Stimulated activated CD4-positive, alpha-beta T cell treated with anti-CD3 and anti-CD28 coated beads, Interleukin-4, amount 100 ng/mL, for 1 hour (primary cell): Measurements from ENCODE around the gene FBXL13.
"Not testable (repeated sequence)": the region's sequence is repeated elsewhere in the genome, so short reads cannot be mapped to it uniquely, and the experiment has no call there.

Experiments
- DNase-seq: peaks from one replicate; pipeline ENCODE4 v3.0.0-alpha.2; 2020

Gene FBXL13

DNA sequence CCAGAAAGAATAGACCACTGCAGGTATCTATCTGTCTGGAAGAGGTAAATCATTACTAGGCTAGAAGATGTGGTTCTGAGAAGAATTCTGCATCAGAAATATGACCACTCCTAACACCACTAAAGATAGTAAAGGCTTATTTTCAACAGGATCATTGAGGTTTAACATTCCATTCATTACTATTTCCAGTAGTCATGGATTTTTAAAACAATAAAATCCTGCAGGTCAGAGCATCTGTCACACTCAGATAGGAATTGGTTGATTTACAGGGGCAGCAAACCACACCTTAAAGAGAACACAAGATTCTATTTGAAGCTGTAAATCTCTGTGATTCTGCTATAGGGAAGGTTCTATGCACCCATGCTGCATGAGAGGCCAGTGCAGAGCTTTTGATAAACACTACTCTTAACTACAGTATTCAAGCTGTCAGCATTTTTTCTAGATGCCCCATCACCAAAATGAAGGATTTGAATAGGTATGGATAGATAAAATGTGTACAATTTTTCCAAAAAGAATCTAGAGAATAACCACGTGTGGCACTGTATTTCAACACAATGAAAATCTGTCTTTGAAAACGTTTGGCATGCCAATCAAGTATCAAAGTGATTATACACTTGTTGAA lies 147.2 kb downstream of the FBXL13 start:
- DNase-seq: no peak

DNA sequence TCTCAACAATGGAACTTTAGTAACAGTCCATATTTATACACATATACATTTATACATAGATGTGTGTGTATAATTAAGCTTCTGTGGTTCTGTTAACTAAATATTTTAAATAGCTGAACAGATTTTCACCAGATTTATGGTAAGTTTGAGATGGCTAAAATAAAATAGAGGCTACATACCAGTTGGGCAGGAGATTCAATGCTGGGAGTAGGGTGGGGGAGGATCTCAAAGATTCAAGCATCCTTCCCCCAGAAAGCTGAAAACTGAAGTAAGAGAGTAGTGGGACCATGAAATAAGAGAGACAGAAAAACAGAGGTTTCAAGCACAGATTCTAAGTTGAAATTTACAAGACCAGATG lies 147.8 kb downstream of the FBXL13 start:
- no peak for DNase-seq

DNA sequence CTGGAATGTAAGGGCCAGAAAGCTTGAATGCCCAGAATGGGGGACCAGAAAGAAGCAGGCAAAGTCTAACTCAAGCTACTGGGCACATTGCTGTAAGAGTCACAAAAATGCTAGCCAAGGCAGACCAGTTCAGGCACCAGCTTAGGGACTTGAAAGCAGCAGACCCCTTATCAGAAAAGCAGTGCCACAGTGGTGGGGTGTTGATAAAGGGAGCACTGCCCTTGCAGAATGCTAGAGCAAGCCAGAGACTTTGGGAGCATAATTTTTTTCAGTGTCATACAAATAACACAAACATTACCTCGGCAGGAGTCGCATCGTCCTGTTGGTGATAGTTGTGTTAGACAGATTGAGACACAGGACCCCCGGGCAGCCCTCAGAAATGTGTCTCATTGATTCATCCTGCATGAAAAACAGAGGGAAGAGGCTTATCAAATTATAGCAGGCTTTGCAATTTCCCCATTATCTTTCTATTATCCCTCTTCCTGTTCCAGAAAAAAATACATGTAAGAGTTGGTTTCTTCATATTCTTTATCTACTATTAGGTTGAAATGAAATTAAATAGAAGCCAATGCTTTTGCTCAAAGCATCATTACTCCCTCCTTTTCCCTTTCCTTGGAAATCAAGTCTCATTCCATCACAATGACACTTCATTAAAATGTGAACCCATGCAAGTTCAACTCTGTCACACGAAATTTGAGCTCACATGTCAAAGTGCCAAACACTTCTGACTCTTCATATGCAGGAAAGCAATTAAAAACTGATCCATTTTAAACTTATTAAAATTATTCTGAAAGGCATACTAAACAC lies 148.4 kb downstream of the FBXL13 start:
- DNase-seq: no peak

DNA sequence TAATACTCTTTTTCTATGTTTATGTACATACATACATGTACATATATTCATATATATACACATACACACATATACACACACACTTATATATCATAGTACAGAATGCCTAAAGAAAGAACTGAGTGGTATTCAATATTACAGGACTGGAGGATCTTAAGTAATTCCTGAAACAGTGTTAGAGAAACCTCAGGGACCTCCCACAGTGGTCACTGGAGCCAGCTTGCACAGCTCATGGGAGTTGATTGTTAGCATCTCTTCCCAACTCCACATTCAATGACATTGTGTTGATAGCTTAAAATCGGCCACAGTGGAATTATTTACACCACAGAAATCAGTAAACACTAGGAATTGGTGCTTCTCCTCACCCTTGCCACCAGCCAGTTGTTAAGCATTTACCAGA lies 155.8 kb downstream of the FBXL13 start:
- DNase-seq: no peak

DNA sequence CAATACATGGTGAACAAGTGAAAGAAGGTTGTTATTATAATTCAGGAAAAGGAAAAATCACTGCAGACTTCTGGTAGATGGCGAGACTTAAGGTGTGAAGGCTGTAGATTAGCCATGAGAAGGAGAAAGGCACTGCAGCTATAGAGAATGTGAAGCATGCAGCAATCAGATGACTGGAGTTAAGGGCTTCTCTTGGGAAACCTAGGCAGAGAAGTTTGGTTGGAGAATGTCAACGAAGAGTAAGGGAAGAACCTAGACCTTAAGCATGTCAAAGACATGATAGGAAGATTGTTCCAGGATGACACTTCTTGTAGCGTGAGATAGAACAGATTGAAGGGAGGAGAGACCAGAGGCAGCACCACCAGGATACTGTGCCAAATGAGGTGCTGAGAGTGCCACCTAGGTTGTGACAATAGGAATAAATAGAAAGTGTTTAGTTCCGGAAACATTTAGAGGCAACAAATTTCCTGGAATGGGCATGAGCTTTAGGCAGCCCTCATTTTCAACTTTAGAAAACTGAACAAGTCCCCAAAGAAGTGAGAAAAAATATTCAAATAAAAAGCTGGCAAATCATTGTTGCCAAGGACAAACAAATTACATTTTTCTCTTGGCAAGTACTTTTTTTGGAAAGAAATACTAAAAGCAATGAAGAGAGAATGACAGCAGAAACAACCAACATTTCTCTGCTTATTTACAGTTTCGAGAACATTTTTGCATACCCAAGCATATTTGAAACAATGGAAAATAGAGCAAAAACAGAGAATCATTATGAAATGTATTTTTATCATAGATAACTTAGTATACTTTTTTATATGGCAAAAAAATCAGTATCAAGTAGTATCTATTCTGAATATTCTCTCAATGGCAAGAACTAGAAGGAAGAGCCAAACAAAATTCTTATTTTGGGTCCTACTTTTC lies 156.9 kb downstream of the FBXL13 start:
- no peak for DNase-seq

DNA sequence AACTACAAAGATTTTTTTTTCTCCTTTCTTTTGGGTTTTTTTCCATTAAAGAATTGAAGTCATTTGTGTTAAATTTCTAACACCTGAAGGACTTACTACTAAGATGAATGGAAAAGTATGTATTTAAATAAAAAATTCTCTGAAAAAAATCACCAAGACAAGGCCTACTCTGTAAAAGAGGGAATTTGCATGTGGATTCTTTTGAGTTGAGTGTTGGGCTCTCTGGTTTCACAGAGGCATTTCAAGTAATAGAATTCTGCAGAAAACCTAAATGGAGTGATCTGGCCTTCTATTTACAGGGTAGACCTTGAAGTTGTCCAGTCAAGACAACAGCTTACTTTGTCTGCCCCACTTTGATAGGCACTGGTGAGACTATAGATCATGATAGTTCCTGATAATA lies 157.7 kb downstream of the FBXL13 start:
- DNase-seq: no peak

DNA sequence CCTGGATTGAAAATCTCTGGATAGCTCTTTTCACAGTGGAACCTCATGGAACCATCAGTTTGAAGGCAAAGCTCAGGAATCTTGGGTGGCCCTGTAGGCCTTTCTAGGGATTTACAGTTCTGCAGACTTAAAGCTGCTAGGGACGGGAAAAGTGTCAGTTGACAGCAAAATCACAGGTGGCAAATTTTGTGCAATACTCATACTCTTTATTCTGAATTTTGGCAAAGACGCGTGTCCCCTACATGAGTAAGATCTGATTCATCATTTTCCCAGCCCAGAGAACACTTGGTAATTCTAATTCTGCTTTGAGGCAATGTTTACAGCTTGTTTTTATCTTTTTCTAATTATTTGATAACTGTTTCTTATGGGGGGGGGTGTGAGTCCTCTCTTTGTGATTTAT lies 158.2 kb downstream of the FBXL13 start:
- DNase-seq: no peak

DNA sequence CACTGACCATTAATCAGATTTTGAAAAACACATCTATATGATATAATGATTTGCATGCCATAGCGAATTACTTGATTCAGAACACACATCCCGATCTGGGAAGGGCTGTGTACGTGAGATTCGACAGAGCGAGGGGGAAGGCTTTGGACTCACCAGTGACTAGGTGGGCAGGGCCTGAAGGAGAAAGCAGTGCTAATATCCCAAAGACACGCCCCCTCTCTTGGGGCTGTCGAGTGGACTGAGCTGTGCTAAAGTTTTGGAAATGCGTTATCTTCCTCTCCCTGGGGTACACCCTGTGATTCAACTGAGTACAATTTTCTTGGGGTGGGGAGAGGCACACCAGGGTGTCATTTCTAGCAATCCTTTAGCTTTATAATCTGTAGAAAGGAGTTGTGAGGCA lies 160.0 kb downstream of the FBXL13 start:
- no peak for DNase-seq

DNA sequence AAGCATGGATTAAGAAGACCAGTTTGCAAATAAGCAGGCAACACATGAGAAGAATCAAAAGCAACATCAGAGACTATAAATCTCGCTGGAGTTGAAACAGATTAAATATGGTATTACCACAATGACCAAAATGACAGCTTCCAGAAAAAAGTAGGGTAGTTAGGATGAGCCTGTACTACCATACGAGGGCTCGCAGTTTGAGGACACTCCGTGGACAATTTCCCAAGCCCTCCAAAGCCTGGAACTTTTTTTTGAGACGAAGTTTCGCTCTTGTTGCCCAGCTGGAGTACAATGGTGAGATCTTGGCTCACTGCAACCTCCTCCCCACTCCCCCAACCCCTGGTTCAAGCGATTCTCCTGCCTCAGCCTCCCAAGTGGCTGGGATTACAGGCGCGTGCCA lies 160.8 kb downstream of the FBXL13 start:
- no peak for DNase-seq

DNA sequence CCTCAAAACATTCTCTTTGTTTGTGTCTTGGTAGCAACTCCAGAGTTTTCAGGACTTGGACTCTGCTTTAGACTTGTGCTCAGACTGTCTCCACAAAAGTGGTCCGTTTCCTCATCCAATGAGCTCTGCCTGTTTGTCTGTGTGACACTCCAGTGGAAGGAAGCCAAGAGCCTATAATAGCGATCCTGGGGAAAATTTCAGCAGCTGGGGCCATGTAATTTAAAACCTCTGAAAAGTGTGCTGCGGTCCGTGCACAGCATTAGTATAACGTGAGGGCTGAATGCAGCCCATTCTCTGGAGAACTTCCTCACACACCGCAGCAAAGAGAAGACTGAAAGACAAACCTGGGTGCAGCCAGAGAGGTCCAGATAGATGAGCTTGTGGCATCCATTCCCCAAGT lies 161.9 kb downstream of the FBXL13 start, which contains the start of gene LRRC17:
LRRC17 (plus strand) TSS at position 259 of the 400 bp plus-strand sequence. CDS start 20,914 bp downstream, outside the sequence.
- DNase-seq: no peak

DNA sequence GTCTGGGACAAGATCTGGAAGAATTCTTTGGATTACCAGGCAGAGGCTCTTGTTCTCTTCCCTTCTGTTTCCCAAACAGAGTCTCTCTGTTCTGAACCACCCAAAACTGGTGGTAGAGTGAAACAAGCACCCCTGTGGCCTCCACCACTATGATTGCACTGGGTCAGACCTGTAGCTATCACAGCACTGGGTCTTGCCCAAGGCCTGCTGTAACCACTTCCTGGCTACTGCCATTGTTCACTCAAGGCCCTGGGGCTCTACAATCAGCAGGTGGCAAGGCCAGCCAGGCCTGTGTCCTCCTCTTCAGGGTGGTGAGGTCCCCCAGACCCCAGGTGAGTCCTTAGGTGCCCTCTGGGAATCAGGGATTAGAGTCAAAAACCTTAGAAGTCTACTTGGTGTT lies 165.9 kb downstream of the FBXL13 start:
- DNase-seq: no peak

DNA sequence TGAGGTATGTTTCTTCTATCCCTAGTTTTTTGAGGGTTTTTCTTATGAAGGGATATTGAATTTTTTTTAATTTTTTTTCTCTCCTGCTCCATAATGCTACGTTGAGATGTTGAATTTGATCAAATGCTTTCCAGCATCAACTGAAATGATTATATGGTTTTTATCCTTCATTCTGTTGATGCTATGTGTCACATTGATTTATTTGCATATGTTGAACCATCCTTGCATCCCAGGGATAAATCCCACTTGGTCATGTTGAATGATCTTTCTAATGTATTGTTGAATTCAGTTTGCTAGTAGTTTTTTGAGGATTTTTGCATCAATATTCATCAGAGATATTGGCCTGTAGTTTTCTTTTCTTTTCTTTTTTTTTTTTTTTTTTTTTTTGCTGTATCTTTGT lies 171.0 kb downstream of the FBXL13 start:
- DNase-seq: not testable (repeated sequence)

DNA sequence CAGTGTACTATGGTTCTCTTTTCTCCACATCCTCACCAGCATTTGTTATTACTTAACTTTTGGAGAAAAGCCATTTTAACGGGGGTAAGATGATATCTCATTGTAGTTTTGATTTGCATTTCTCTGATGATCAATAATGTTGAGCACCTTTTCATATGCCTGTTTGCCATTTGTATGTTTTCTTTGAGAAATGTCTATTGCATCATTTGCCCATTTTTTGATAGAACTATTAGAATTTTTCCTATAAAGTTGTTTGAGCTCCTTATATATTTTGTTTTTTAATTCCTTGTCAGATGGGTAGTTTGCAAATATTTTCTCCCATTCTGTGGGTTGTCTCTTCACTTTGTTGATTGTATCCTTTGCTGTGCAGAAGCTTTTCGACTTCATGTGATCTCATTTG lies 172.5 kb downstream of the FBXL13 start:
- not testable (repeated sequence) for DNase-seq

DNA sequence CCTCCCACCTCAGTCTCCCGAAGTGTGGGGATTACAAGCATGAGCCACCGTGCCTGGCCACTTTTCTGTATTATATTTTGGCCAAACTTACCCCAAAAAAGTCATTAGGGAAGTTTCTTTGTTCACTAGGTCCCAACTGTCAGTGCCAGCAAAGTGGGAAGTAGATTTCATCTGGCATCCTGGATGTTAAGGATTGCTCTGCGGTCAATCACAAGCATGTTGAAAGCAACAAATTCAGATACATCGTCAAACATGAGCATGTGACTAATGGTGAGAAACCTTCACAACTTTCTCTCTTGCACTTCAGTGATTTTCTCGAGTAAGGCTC lies 176.1 kb downstream of the FBXL13 start:
- no peak for DNase-seq

DNA sequence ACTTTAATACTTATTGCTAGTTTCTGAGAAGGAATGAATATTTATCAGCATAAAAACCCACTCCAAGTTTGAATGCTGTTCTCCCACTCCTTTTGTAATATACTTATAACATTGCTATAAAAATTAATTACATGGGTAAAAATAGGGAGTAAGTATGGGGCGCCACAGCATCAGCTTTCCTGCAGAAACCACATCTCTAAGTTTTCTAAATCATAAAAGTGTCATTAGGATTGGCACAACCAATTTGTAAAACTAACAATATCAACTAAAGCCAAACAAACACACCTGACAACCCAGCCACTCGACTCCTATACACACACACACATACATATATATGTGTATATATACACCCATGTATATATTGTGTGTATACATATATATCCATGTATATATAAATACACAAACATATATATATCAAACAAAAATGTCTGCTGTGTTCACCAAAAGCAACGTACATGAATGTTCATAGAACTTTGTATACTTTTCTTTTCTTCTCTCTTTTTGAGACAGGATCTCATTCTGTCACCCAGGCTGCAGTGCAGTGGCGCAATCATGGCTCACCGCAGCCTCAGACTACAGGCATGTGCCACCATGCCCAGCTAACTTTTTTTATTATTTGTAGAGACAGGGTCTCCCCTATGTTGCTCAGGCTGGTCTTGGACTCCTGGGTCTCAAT lies 176.6 kb downstream of the FBXL13 start:
- no peak for DNase-seq

DNA sequence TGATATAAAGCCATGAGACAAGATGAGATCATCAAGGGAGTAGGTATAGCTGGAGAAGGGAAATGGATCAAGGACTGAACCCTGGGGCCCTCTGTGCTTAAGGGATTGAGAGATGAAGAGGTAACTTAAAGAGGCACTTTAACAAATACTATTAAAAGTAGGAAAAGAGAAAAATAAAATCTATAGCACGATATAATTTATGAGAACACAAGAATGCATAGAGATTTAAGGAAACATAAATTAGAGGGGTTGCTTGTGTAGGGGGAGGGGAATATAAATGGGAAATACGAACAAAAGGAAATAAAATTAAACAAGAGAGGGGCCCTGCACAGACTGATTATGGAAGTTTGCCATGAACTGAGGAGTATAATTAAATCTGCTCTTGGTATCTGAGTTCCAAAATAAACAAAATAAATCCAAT lies 177.4 kb downstream of the FBXL13 start:
- no peak for DNase-seq

DNA sequence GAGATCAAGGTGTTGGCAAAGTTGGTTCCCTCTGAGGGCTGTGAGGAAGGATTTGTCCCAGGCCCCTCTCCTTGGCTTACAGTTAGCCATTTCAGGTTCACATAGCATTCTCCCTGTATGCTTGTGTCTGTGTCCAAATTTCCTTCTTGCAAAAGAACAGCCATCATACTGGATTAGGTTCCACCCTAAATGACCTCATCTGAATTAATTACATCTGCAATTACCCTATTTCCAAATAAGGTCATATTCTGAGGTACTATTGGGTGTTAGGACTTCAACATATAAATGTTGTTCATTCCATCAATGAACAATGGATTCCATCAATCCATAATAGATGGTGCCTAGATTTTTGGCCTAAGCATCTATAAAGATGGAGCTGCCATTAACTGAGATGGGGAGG lies 178.0 kb downstream of the FBXL13 start:
- no peak for DNase-seq

DNA sequence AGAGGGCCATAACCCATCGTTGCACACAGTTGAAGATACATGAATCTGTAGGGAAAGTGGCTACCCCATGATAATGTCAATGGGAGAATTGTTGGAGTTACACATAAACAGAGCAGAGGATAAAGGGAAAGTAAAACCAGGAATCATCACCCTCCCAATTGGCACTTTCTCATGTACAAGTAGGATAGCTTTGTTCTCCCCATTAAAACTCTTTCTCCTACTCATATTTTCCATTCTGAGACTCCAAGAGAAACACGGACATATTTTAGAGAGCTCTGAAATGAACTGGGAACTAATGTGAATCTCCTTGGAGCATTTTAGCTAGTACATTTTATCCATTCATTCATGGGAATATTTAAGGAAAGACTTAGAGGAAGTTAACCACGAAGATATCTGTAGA lies 179.0 kb downstream of the FBXL13 start:
- no peak for DNase-seq

DNA sequence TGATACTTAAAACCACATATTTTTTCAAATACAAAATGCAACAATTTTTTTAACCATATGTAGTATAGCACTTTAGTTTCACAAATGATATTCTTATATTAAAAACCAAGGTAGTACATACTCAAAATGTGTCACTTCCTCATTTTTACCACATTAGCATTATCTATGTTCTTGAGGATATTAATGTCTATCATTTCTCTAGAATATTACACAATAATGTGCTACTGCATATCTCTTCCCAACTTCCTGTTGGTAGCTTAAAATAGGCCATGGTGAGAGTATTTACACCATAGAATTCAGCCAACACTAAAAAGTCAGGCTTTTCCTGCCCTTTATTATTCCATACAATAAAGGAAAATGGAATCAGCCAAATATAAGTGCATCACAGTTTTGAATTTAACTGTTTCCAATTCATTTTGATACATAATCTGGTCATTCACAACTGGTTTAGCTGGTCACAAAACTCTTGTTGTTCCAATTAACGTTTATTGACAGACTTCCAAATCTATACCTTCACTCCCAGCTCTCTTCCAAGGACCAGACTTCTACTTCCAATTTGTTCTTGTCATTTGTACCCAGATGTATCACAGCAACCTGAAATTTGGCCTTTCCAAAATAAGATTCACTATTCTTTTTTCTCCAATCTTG lies 181.8 kb downstream of the FBXL13 start:
- no peak for DNase-seq

DNA sequence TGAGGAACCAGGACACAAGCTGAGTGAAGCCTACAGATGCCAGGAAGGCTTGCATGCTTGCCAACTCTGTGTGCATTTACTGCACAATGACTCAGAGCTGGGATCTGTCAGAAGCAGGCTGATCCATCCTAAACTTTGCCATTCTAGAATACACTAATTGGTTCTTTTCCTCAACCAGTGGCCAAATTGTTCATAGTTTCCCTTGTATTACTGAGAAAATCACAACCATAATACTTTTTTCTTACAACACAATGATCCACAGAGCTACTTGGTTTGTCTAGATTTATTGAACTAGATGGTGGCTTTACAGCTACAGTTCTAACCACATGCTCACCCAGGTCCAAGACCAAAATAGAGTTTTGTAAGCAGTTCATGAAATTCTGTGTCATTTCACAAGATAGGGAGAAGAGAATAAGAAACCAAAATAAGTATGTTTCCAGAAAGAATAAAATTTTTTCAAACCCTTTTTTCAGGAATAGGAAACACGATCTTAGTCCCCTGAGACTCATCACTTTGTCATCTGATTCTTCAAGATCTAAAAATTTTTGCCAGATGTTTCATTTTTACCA lies 182.8 kb downstream of the FBXL13 start:
- DNase-seq: no peak

DNA sequence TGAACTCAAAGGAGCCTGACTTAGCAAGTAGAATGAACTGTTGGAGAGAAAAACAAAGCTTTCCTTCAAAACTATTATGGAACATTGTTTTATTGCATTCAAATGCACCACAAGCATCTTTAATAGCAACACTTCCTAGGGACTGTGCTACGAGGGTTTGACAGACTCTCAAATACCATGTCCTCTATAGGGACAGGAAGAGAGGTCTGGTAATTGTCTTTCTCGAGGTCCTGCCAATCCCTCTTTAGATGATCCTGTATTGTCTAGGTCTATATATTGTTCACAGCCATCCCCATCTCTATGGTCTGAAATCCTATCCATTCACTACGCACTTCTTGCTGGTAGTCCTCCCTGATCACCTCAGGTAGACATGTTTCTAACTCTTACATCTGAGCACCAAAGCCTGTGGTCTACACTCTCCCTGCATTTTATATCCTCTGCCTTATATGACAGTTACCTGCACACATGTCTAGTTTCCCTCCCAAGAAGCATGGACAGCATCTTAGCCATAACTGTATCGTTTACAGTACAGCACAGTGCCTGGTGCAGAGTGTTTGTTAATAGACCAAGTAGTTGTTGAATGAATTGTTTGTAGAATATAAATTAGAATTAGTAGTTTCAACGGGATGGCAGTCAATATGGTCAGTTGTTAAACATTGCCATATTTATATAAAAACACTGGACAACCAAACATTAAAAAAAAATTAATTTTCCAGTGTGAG lies 183.5 kb downstream of the FBXL13 start:
- no peak for DNase-seq
